Natural killer cell (primary cell): ENCODE results near the gene ST6GALNAC3. TPM values are rescaled to one million over a fixed set of nuclear protein-coding genes. Genes with fewer than 3 reads are reported as not detected.

Source experiments
- ATAC-seq, 3 donors: fragments of 150-1000 bp in 2 of 3; fragments of 200-7000 bp in 1 of 3; cut with Tn5 transposase; 1 replicate in 1 of 3; 2 replicates in 2 of 3; pipeline ENCODE4 v1.10.0; 2021; ENCODE audit warnings: mild to moderate bottlenecking in 2 of 3, moderate library complexity in 2 of 3
- DNase-seq, 2 donors: peaks; one replicate each; pipeline versions ENCODE4 v3.0.0 to v3.0.0-alpha.2; 2013 to 2021; ENCODE audit warnings: mixed read lengths in 1 of 2
- H3K27ac ChIP-seq: one replicate; pipeline ENCODE4 v1.5.1; 2013; ENCODE audit warnings: mild to moderate bottlenecking, low read length
- H3K27me3 ChIP-seq: one replicate; pipeline ENCODE4 v1.6.1; 2013; ENCODE audit warnings: low read length; ENCODE audit not compliant: control insufficient read depth, insufficient read depth
- H3K36me3 ChIP-seq: one replicate; pipeline ENCODE4 v1.6.1; 2013; ENCODE audit warnings: low read length; ENCODE audit not compliant: control insufficient read depth, insufficient read depth
- H3K4me1 ChIP-seq: one replicate; pipeline ENCODE4 v1.6.1; 2013; ENCODE audit warnings: low read length; ENCODE audit not compliant: control insufficient read depth, insufficient read depth
- H3K4me3 ChIP-seq: one replicate; pipeline ENCODE4 v1.5.1; 2013; ENCODE audit warnings: low read length
- H3K9me3 ChIP-seq: one replicate; pipeline ENCODE4 v1.6.1; 2013; ENCODE audit warnings: low read length; ENCODE audit not compliant: control insufficient read depth, insufficient read depth
- H3K27ac Mint-ChIP-seq, 2 donors: one replicate each; pipeline ENCODE4 v1.8.0; 2022; ENCODE audit warnings: mild to moderate bottlenecking in 2 of 2, mixed read lengths in 2 of 2, moderate library complexity in 1 of 2
- H3K27me3 Mint-ChIP-seq, 2 donors: one replicate each; pipeline ENCODE4 v1.8.0; 2022; ENCODE audit warnings: low read depth in 2 of 2, mixed read lengths in 2 of 2
- H3K36me3 Mint-ChIP-seq: one replicate; pipeline ENCODE4 v1.8.0; 2022; ENCODE audit warnings: mixed read lengths
- H3K4me1 Mint-ChIP-seq, 2 donors: one replicate each; pipeline ENCODE4 v1.8.0; 2022; ENCODE audit warnings: mixed read lengths in 2 of 2
- H3K4me3 Mint-ChIP-seq: one replicate; pipeline ENCODE4 v1.8.0; 2022; ENCODE audit warnings: mild to moderate bottlenecking, moderate library complexity, mixed read lengths
- H3K9me3 Mint-ChIP-seq, 2 donors: one replicate each; pipeline ENCODE4 v1.8.0; 2022; ENCODE audit warnings: mixed read lengths in 2 of 2
- WGBS: methylation state at CpG from one replicate; pipeline ENCODE4 v1.1.7; 2013; ENCODE audit warnings: missing lambda C conversion rate; ENCODE audit not compliant: insufficient coverage; 5-methylcytosine and 5-hydroxymethylcytosine counted together
- intact Hi-C: fragments of 100-400 bp; cut with micrococcal nuclease; formaldehyde crosslinking; loops from one replicate; pipeline ENCODE4 v1.14.2; 2022
- total RNA-seq, 4 donors: library from RNA; stranded (reverse); fragments of 120-200 nt in 1 of 4; gene quantifications; one replicate each; pipeline versions ENCODE4 v1.2.3 to v1.2.4, GENCODE V29; 2013 to 2022
- TF ChIP-seq, protein P1 (sequence below): fragments of 200-600 bp; IDR thresholded peaks from one replicate; pipeline ENCODE4 v1.8.0; 2022; ENCODE audit warnings: antibody characterized with exemption

The ST6GALNAC3 gene
- total RNA-seq, 3 donors from 2014 or later (not counting 1 experiment from before 2014, with no cell fraction given), result not detected

GRCh38 chr1:76274302-76274701 is 199.8 kb downstream of the ST6GALNAC3 start:
- no peak overlapping the region for H3K4me3 Mint-ChIP-seq
- H3K36me3 Mint-ChIP-seq, result no peaks in the 10 kb centered on the region
- H3K4me3 ChIP-seq, result no peak overlapping the region
- H3K9me3 Mint-ChIP-seq, result no peaks in the 10 kb centered on the region
- no peak overlapping the region for H3K27ac Mint-ChIP-seq
- intact Hi-C loops, result no loop called here
- 85% methylated on average over 1 of the region's 1 CpG for WGBS
- no peaks in the 10 kb centered on the region for H3K36me3 ChIP-seq
- DNase-seq, result no peak
- TF ChIP-seq, protein P1, sequence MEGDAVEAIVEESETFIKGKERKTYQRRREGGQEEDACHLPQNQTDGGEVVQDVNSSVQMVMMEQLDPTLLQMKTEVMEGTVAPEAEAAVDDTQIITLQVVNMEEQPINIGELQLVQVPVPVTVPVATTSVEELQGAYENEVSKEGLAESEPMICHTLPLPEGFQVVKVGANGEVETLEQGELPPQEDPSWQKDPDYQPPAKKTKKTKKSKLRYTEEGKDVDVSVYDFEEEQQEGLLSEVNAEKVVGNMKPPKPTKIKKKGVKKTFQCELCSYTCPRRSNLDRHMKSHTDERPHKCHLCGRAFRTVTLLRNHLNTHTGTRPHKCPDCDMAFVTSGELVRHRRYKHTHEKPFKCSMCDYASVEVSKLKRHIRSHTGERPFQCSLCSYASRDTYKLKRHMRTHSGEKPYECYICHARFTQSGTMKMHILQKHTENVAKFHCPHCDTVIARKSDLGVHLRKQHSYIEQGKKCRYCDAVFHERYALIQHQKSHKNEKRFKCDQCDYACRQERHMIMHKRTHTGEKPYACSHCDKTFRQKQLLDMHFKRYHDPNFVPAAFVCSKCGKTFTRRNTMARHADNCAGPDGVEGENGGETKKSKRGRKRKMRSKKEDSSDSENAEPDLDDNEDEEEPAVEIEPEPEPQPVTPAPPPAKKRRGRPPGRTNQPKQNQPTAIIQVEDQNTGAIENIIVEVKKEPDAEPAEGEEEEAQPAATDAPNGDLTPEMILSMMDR, result no peak
- H3K27me3 Mint-ChIP-seq, result no peaks in the 10 kb centered on the region
- H3K27ac ChIP-seq, result no peak overlapping the region
- H3K4me1 Mint-ChIP-seq, result no peaks in the 10 kb centered on the region
- ATAC-seq, result no peak
- H3K4me1 ChIP-seq, result peaks cover 6% of the 10 kb centered on the region
- no peaks in the 10 kb centered on the region for H3K27me3 ChIP-seq
- no peaks in the 10 kb centered on the region for H3K9me3 ChIP-seq

GRCh38 chr1:76274718-76275117 is 200.2 kb downstream of the ST6GALNAC3 start:
- Mint-ChIP-seq H3K27ac (no peak overlapping the region), H3K4me1 (no peaks in the 10 kb centered on the region), H3K27me3 (no peaks in the 10 kb centered on the region), H3K36me3 (no peaks in the 10 kb centered on the region), H3K9me3 (no peaks in the 10 kb centered on the region), H3K4me3 (no peak overlapping the region)
- intact Hi-C loops, result no loop called here
- Histone ChIP-seq H3K4me3 (no peak overlapping the region), H3K27ac (no peak overlapping the region), H3K27me3 (no peaks in the 10 kb centered on the region), H3K4me1 (peaks cover 5% of the 10 kb centered on the region), H3K9me3 (no peaks in the 10 kb centered on the region), H3K36me3 (no peaks in the 10 kb centered on the region)
- no peak for ATAC-seq
- WGBS, result 83% methylated on average over 3 of the region's 3 CpGs
- TF ChIP-seq, protein P1, result no peak
- DNase-seq, result no peak

DNA sequence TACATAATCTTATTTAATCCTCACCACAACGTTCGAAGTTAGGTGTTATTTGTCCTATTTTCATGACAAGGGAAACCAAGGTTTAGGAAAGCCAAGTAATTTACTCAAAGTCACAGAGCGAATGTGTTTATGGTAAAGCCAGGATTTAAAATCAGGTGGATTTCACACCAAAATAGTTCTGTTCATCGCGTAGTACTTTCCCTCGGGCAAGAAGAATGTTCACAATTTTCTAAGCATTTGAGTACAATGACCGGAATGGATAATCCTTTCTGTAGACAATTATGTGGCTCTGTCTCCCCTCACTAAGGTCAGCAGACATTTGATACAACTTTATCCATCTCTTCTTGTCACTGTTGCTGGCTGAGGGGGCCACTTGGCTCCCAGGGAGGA is 204.2 kb downstream of the ST6GALNAC3 start:
- no peaks in the 10 kb centered on the region for H3K9me3 ChIP-seq
- Mint-ChIP-seq H3K4me3 (no peak overlapping the region), H3K9me3 (peaks cover 0 to 2% of the 10 kb centered on the region in 2 donors), H3K27me3 (no peaks in the 10 kb centered on the region), H3K4me1 (no peaks in the 10 kb centered on the region), H3K27ac (no peak overlapping the region), H3K36me3 (no peaks in the 10 kb centered on the region)
- TF ChIP-seq, protein P1, result no peak
- H3K27me3 ChIP-seq, result no peaks in the 10 kb centered on the region
- DNase-seq (no peak), ATAC-seq (no peak)
- intact Hi-C loops, result no loop called here
- H3K4me3 ChIP-seq, result no peak overlapping the region
- 90% methylated on average over 7 of the region's 7 CpGs for WGBS
- no peaks in the 10 kb centered on the region for H3K4me1 ChIP-seq
- H3K36me3 ChIP-seq, result no peaks in the 10 kb centered on the region
- H3K27ac ChIP-seq, result no peak overlapping the region

- Histone ChIP-seq H3K27me3 (no peaks in the 10 kb centered on the region), H3K36me3 (no peaks in the 10 kb centered on the region), H3K4me1 (no peaks in the 10 kb centered on the region), H3K4me3 (no peak overlapping the region), H3K27ac (no peak overlapping the region), H3K9me3 (no peaks in the 10 kb centered on the region)
- H3K27me3 Mint-ChIP-seq, result no peaks in the 10 kb centered on the region
- DNase-seq (no peak), ATAC-seq (no peak)
- 86% methylated on average over 14 of the region's 14 CpGs for WGBS
- H3K4me1 Mint-ChIP-seq, result no peaks in the 10 kb centered on the region
- TF ChIP-seq, protein P1, result no peak
- peaks cover 0 to 2% of the 10 kb centered on the region in 2 donors for H3K9me3 Mint-ChIP-seq
- no peaks in the 10 kb centered on the region for H3K36me3 Mint-ChIP-seq
- H3K27ac Mint-ChIP-seq, result no peak overlapping the region
- intact Hi-C loops, result no loop called here
- H3K4me3 Mint-ChIP-seq, result no peak overlapping the region
Observed at GRCh38 chr1:76279101-76279748, 204.7 kb downstream of the ST6GALNAC3 start.
